Activated CD8-positive, alpha-beta memory T cell treated with anti-CD3 and anti-CD28 coated beads for 48 hours (primary cell): ENCODE data around the gene C1QTNF5.
"Not testable (repeated sequence)": the region's sequence is repeated elsewhere in the genome, so short reads cannot be mapped to it uniquely, and the experiment has no call there.

Experiments used
- DNase-seq, 3 experiments: peaks; one replicate each; pipeline ENCODE4 v3.0.0-alpha.2; 2020; ENCODE audit warnings: low read depth in 2 of 3, low spot score in 2 of 3

Gene C1QTNF5, protein sequence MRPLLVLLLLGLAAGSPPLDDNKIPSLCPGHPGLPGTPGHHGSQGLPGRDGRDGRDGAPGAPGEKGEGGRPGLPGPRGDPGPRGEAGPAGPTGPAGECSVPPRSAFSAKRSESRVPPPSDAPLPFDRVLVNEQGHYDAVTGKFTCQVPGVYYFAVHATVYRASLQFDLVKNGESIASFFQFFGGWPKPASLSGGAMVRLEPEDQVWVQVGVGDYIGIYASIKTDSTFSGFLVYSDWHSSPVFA

DNA sequence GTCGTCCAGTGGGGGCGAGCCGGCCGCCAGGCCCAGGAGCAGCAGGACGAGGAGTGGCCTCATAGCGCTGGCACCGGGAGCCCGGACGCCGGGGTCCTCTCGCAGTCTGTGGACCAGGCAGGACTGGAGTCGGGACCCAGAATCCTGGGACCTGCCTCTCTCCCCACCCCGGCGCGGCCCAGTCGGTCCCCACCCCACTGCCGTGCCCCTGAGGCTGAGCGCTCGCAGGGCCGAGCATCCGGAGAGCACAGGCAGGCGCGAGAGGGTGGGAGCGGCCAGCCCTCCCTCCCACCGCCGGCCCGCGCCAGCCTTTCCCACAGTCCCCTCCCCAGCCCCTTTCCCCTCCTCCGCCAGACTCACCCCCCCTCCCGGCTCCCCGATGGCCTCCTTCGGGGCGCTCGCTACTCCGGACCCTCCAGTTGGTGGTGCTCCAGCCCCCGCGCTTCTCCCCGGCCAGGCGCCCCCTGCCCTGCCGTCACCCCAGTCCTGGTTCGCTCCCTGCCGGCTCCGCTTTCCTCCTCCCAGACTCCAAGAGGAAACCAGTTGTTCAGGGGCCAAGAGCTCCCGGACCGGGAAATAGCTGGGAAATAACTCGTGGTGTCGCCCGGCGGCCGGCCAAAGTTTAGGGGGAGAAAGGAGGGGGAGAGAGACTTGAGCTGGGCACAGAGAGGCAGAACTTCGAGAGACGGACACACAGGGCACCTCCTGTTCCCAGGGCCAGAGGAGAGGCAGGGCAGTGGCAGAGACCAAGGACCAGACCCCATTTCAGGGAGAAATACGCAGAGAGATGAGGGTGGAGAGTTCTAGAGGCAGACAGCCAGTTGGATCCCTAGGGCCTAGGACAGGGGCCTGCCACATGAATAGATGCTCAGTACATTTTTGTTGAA is at the start of gene C1QTNF5:
Gene C1QTNF5 (minus strand): TSS at position 549 of the 887 bp plus-strand sequence. CDS start 486 bp downstream, at position 63.
- DNase-seq, result no peak

DNA sequence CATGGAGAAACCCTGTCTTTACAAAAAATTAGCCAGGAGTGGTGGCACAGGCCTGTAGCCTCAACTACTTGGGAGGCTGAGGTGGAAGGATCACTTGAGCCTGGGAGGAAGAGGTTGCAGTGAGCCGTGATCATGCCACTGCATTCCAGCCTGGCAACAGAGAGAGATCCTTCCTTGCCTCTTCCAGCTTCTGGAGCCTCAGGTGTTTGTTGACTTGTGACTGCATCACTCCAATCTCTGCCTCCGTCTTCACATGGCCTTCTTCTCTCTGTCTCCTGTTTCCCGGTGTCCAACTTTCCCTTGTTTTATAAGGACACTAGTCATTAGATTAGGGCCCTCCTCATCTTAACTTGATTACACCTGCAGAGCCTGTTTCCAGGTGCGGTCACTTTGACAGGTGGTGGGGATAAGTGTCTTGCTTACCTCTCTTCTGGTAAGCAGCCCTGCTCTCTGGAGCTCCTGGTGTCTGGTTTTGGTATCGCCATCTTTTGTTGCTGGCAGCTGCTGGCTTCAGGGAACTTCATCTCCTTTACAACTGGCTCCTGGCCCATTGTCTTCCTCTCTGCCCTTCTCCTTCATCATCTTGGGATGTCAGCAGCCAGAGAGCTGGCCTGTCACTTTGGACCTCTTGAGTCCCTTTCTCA is 49.0 kb upstream of the C1QTNF5 start:
- no peak for DNase-seq

DNA sequence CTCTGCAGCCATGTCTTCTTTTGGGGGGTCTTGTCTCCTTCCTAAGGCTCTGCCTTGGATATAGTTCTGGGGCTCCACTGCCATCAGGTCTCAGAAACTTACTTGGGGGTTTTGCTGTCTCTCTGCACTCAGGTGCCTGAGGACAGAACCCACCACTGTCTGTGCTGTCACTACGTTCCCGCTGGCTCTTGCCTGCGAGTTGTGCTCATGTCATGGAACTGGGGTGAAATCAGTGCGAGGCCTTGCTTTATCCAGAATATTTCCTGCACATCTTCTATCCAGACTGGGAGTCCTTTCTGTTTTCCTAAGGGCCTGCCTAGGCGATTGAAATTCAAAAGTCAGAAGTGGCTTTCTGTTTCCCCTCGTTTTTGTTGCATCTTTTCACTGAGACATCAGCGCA is 47.4 kb upstream of the C1QTNF5 start:
- DNase-seq, result no peak

DNA sequence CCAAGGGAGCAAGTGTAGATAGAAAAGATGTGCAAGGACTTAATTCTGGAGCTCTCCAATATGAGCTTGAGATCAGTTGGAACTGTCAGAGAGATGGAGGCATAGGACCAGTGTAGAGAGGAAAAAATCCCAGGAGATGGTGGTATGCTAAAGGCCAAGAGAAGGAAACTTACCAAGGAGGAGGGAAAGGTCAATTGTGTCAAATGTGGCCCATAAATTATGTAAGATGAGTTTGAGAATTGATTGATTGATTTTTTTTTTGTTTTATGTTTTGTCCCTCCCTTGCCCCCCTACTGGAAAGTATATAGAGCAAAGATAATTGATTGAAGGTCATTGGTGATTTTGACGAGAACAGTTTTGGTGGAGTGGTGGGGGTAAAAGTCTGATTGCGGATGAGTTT is 43.6 kb upstream of the C1QTNF5 start:
- no peak for DNase-seq

DNA sequence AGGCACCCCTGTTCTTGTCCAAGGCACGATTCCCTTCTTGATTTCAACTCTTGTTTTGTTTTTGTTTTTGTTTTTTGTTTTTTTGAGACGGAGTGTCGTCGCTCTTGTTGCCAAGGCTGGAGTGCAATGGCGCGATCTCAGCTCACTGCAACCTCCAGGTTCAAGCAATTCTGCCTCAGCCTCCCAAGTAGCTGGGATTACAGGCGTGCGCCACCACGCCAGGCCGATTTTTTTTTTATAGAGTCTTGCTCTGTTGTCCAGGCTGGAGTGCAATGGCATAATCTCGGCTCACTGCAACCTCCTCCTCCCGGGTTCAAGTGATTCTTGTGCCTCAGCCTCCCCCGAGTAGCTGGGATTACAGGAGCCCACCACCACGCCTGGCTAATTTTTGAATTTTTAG is 41.8 kb upstream of the C1QTNF5 start:
- not testable (repeated sequence) for DNase-seq

DNA sequence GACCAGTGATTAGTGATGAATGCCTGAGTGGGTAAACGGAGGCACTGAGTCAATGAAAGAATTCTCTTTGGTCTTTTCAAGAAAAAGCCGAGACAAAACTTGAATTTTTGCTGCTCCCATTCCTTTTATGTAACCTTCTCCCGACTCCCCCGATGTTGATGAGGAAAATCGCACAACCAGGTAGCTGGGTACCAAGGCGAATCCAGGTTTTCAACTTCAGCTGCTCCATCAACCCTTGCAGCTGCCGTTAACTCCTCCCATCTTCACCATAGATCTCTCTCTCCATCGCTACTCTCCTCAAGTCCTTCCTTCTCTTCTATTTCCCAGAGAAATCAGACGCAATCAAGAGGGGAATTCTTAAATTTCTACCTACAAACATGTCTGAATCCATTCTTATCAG is 41.4 kb upstream of the C1QTNF5 start:
- no peak for DNase-seq

DNA sequence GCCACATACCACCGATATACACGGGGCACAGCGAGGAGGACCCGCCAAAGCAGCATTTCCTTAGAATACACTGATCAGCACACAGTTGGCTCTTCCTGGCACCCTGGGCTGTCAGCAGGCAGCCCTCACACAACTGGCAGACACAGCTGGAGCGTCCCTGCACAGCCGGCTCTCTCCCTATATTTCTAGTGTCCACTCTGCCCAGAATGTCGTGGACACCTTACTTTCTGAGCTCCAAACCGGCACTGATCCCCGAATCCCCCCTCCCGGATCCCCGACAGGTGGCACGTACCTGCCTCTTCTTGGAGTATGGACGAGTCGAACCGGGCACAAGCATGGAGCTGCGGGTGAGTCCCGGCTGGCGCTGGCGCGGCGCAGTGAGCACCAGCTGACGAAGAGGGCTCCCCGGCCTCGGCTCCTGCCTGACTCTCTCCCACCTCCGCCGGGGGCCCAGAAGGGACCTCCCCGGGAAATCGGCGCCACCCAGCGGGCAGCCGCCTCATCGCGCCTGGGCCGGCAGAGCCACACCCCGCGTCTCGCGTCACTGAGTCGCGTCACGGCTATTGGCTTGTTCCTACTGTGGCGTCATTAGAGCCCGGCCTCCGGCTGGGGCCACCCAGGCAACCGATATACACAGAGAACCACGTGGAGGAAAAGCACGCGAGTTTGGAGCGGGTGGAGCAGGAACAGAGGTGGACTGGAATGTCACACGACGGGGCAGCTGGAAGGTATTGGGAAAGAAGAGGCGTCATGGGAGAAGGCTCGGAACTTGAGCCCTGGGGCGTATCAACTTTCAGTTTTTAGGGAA is 40.7 kb upstream of the C1QTNF5 start, which contains the start of gene USP2:
Gene USP2 (minus strand): TSS at position 510 of the 808 bp plus-strand sequence. CDS start 8,210 bp downstream, outside the sequence.
- DNase-seq, result peak; percentile 93 to 98 (median 94)

DNA sequence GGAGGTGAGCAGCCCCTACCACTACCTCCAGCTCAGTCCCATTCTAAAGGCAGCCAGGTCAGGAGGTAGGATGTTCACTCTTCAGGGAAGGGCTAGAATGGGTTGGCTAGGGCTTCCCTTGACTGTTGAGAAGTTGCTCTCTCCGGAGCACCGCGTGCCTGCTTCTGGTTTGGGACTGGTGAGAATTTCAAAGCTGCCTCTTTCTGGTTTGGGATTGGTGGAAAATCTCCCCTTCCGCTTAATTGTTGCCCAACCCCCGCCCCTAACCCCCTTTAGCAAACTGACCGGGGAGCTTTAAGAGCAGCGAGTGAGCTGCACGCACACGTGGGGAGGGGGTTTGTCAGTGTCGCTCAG is 40.1 kb upstream of the C1QTNF5 start:
- no peak for DNase-seq

DNA sequence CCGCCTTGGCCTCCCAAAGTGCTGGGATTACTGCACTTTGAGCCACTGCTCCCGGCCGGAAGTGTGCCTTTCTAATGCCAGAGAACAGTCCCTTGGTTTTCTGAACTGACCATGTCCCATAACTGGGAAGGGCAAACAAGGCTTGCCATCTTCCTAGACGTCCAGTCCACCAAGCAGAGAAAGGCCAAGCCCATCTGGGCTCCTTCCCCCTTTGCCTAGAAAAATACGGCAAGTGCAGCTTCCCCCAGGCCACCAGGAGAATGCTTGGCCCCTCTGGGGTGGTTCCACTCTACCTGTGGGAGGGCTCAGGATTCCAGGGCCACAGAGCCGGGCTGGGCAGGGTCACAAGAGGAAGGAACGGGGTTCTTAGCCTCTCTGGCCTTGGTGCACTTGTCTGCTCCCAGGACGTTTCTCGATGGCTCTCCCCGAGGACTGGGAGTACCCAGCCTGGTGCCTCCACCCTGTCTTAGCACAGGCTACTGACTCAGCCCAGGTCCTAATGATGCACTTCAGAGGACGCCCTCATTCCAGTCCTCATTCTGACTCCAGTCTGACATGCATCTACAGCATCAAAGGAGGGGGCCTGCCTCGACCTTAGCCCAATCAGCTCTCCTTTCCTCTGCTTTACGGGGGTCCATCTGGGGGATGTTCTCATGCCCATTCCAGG is 39.6 kb upstream of the C1QTNF5 start:
- no peak for DNase-seq

DNA sequence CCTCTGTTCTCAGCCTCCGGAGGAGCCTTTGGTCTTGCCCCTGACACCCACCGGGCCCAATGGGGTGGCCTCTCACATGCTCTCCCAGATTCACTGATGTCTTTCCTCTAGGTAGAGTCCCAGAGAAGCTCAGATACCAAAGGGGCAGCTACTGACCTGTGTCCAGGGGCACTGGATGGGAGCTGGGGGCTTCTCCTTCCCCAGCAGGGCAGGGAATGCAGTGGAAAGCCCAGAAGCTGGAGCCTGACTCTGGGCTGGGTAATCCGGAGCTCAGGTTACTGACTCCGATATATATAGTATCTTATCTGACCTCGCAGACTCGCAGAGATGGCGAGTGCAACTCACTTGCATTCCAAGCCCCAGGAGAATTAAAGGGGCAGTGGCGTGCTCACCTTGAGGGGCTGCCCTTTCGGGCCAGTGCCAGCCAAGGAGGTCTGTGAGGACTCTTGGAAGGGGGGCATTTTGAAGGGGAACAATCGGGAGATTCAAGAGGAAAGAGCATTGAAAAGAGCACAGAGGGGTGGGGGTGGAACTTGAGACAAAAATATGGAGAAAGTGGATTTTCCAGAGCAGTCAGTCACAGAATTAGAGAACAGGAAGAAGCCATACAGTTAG is 38.3 kb upstream of the C1QTNF5 start:
- no peak for DNase-seq

DNA sequence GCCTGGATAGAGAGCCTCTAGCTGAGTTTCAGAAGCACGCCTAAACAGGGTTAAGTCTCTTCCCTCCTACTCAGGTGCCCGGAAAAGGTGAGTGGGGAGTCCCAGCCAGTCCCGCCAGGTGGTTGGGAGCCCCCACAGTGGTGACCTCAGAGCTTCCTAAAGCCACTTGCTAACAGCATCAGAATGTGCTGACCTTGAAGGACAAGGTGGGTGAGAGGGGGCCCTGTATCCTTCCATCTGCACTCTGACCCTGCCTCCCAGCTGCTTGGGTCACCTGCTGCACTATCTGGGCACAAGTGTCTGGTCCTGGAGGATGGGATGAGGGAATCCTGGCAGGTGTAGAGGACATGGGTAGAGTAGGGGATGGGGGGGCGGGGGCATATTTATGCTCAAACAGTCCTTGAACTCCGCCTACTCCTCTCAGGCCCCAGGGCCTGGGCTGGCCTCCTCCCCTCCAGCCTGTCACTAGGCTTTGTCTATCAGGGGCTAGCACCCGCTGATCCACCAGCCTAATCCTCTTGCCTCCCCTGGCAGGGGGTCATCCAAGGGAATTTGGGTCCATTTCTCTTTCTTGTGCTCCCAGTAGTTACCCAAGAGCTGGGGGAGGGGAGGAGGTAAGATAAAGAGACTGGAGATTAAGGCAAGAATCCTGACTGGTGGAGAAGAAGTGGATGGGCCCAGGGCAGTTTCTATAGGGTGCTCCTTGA is 37.4 kb upstream of the C1QTNF5 start:
- DNase-seq, result no peak

DNA sequence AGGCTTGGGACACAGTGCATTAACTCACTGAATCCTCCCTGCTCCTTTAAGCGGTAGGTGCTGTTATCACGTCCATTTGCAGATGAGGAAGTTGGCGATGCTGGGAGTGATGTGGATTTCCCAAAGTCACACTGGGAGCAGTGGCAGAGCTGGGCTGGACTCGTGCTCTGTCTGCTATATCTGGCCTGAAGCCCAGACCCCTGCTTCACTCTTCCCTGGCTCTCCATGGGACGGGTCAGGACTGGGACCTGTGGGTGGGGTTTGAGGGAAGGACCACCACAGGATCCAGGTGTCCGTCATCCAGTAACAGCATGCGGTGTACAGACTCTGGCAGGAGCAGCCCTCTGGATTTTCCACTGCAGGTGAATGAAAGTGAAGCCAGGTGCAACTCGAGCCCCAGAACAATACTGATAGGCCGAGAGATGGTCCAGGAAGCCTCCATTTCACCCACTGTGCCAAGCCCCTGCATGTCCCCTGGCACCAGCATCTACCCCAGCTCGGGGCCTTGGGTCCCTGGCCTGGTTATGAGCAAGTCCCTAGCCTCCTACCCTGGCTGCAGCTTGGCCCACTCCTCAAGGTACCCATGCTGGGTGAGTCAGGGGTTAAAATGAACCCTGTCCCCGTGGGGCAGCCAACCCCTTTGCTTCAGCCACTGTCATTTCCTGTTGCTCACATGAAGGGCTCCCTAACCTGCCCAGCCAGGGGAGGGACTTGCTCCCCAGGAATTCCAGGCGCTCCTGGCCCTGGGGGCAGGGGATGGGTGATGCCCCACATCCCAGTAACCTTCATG is 36.6 kb upstream of the C1QTNF5 start:
- DNase-seq, result no peak

DNA sequence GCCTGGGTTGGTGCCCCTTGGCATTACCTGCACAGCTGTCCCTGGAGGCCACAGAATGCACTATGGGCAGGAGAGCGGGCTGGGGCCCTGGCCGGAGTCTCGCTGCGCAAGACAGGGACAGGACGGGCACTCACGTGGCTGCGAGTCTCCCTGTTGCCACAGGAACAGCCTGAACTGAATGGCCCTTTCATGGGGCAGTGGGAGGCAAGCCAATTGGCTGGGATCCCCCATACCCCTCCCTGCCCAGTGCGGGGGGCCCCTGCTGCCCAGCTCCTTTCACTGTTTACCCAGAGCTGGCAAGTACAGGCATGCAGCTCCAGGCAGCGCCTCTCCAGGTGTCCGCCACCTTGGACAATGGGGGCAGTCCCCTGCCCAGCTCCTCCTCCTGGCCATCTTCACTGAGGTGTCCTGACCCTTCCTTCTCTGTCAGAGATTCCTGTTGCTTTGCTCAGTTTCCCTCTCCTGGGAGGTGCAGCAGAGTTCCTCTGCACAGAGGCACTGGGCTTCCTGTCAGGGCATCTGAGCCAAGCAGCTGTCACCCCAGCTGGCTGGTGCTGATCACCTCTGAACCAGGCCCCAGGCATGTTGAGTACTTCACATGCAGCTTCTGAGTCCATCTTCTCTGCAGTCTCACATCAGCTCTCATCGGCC is 35.6 kb upstream of the C1QTNF5 start:
- DNase-seq, result no peak

DNA sequence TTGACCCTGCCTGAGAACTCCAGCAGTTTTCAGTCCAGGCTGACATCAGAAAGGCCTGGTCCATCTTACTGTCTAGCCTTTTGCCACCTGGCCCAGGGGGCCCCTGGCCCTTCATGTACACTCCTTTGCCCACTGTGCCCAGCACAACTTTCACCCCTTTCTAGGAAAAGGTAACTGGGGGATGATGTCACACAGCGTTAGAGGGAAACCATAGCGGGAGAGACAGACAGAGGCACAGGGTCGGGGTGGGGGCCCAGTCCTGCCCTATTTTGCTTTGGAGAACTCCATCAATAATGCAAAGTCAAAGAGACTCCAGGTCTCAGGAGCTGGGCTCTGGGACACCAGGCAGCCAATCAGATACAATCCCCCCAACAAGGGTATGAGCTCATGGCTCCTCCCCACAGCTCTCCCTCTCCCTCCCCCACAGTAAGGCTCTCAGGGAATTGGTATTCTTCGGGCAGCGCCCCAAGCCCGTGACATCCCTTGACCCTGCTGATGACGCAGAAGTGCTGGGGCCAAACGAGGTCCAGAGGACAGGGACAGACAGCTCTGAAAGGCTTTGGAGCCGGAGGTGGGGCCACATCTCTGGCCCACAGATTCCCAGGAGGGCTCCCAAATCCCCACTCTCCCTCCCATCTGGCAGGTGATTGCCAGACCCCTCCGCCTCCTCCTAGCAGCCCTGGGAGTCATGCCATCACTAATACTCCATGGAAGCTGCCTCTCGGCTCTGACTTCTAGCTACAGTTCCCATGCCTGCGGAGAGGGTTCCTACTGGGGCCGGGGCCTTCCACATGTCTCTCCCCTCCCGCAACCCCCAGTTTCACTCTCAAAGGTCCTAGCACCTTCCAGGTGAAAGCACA is 34.9 kb upstream of the C1QTNF5 start:
- no peak for DNase-seq

DNA sequence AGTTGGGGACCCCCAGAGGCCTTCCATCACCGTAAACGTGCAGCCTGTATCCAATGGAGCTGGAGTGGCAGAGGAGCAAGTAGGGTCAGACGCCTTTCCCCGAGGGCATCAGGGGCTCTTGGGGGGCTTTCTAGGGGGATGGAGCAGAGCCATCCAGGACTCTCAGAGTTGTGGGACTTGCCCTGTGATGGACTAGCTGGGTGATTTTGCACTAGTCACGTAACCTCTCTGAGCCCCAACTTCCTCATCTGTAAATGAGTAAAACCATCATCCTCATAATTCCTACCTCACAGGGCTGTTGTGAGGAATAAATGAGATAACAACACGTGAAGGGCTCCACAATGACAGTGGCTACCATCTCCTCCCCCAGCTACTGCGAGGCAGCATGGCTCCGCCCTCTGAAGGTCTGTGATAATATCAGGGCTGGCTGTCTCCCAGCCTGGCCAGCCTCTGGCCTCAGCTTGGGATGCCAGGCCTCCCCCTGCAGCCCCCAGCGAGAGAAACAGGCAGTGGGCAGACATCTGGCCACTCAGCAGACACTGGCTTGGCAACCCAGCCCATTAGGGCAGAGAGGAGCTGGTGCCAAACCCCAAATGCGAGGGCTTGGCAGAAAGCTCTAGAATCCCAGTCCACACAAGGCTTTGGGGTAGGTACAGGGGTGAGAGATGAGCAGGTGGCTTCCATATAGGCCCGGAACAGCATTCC is 34.1 kb upstream of the C1QTNF5 start:
- no peak for DNase-seq

DNA sequence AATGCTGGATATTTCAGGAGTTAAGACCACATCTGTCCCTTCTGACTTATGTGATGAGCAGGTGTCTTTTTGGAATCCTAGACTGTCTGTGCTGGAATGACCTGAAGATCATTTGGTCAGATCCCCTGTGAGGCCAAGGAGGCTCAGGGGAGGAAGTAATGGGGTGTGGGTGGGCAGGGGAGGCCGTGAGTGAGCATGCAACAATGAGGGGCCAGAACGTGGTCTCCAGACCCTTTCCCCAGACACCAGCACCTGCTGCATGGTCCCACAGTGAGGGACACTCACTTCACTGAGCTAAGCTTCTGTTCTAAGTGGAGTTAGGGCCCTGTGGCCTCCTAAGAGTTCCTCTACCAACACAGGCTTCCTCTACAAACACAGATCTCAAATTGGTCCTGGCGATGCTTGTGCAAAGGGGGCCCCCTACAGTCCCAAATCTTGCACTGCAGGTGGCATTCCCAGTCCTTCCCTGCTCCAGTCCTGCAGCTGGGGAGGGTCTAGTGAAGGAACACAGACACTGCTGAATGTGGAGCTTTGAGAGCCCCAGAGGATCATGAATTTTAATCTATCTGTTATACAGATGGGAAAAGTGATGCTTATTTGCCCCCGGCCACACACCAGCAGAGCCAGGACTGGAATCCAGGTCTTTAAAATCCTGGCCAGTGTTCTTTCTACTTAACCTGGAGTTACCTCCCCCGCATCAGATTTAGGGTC is 33.4 kb upstream of the C1QTNF5 start:
- DNase-seq, result no peak
